Measurements from ENCODE around the gene POU2F1.

DNA sequence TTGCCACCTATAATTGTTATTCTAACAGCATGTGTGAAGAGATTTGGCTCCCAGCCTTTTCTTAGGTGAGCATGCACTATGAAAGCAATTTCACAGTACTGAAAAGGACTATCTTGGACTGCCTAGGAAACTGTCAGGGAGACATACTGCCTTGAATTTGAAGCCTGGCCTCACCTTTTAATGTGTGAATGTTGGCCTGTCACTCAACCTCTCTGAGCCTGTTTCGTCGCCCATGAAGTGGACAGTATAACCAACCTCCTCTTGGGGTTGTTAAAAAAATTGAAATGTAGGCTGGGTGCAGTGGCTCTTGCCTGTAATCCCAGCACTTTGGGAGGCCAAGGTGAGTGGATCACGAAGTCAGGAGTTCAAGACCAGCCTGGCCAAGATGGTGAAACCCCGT is 20.4 kb upstream of the POU2F1 start:
- TF ChIP-seq POLR2AphosphoS5 (IDR thresholded peaks at IDR 0.05; ENCODE audit: borderline replicate concordance, low read depth, low read length) (no peak), EZH2 (IDR thresholded peaks at IDR 0.05) (no peak), FOXP2 (optimal IDR thresholded peaks at IDR 0.05; ENCODE audit: control extremely low read depth, extremely low read length, insufficient read depth) (no peak)

All from SK-N-MC (cell line).